T-helper 2 cell treated with Interferon-gamma antibody and Interleukin-4, amounts not matched to agents 5 μg/mL and 100 μg/mL, for 36 hours (primary cell): ENCODE measurements around the gene RXFP2.

Experiments used
- DNase-seq: peaks from one replicate; pipeline ENCODE4 v3.0.0; 2021; ENCODE audit warnings: low spot score
- H3K27ac Mint-ChIP-seq: one replicate; pipeline ENCODE4 v1.8.0; 2021; ENCODE audit warnings: mild to moderate bottlenecking, mixed read lengths
- H3K27me3 Mint-ChIP-seq: one replicate; pipeline ENCODE4 v1.8.0; 2021; ENCODE audit warnings: low read depth, mixed read lengths
- H3K36me3 Mint-ChIP-seq: one replicate; pipeline ENCODE4 v1.8.0; 2021; ENCODE audit warnings: low read depth, mixed read lengths
- H3K4me1 Mint-ChIP-seq: one replicate; pipeline ENCODE4 v1.8.0; 2021; ENCODE audit warnings: low read depth, mixed read lengths
- H3K4me3 Mint-ChIP-seq: one replicate; pipeline ENCODE4 v1.8.0; 2022; ENCODE audit warnings: mild to moderate bottlenecking, moderate library complexity, mixed read lengths
- H3K9me3 Mint-ChIP-seq: one replicate; pipeline ENCODE4 v1.8.0; 2021; ENCODE audit warnings: mixed read lengths

Gene RXFP2

GRCh38 chr13:31739226-31739625 lies at the start of gene RXFP2:
RXFP2 (plus strand) TSS chr13:31739526; CDS start chr13:31739613, 87 bp downstream.
- Mint-ChIP-seq H3K4me1 (peaks cover 2% of the 10 kb centered on the region), H3K9me3 (no peaks in the 10 kb centered on the region), H3K27ac (no peak within 1 kb of the TSS), H3K36me3 (no peaks in the 10 kb centered on the region), H3K4me3 (no peak within 1 kb of the TSS), H3K27me3 (peaks cover 17% of the 10 kb centered on the region)
- no peak for DNase-seq

GRCh38 chr13:31697290-31697689 lies 42.0 kb upstream of the RXFP2 start:
- Mint-ChIP-seq H3K4me1 (no peaks in the 10 kb centered on the region), H3K9me3 (peaks cover 14% of the 10 kb centered on the region), H3K27me3 (no peaks in the 10 kb centered on the region), H3K27ac (no peak overlapping the region), H3K36me3 (no peaks in the 10 kb centered on the region), H3K4me3 (no peak overlapping the region)
- no peak for DNase-seq

- H3K4me3 Mint-ChIP-seq, result no peak overlapping the region
- H3K4me1 Mint-ChIP-seq, result no peaks in the 10 kb centered on the region
- no peak for DNase-seq
- no peaks in the 10 kb centered on the region for H3K27me3 Mint-ChIP-seq
- H3K36me3 Mint-ChIP-seq, result no peaks in the 10 kb centered on the region
- H3K27ac Mint-ChIP-seq, result no peak overlapping the region
- H3K9me3 Mint-ChIP-seq, result peaks cover 5% of the 10 kb centered on the region
Measured at GRCh38 chr13:31699650-31700049, 39.7 kb upstream of the RXFP2 start.

GRCh38 chr13:31703780-31704179 lies 35.5 kb upstream of the RXFP2 start:
- H3K36me3 Mint-ChIP-seq, result no peaks in the 10 kb centered on the region
- no peak for DNase-seq
- H3K9me3 Mint-ChIP-seq, result no peaks in the 10 kb centered on the region
- H3K27me3 Mint-ChIP-seq, result no peaks in the 10 kb centered on the region
- H3K27ac Mint-ChIP-seq, result no peak overlapping the region
- no peak overlapping the region for H3K4me3 Mint-ChIP-seq
- H3K4me1 Mint-ChIP-seq, result no peaks in the 10 kb centered on the region

GRCh38 chr13:31706105-31706504 lies 33.2 kb upstream of the RXFP2 start:
- no peaks in the 10 kb centered on the region for H3K27me3 Mint-ChIP-seq
- H3K27ac Mint-ChIP-seq, result no peak overlapping the region
- no peaks in the 10 kb centered on the region for H3K36me3 Mint-ChIP-seq
- H3K4me3 Mint-ChIP-seq, result no peak overlapping the region
- H3K9me3 Mint-ChIP-seq, result no peaks in the 10 kb centered on the region
- DNase-seq, result no peak
- H3K4me1 Mint-ChIP-seq, result no peaks in the 10 kb centered on the region

- DNase-seq, result no peak
- H3K36me3 Mint-ChIP-seq, result no peaks in the 10 kb centered on the region
- H3K27ac Mint-ChIP-seq, result no peak overlapping the region
- no peaks in the 10 kb centered on the region for H3K9me3 Mint-ChIP-seq
- no peaks in the 10 kb centered on the region for H3K27me3 Mint-ChIP-seq
- no peaks in the 10 kb centered on the region for H3K4me1 Mint-ChIP-seq
- H3K4me3 Mint-ChIP-seq, result no peak overlapping the region
Measured at GRCh38 chr13:31717583-31717982, 21.7 kb upstream of the RXFP2 start.

- Mint-ChIP-seq H3K4me3 (no peak overlapping the region), H3K36me3 (no peaks in the 10 kb centered on the region), H3K27ac (no peak overlapping the region), H3K27me3 (no peaks in the 10 kb centered on the region), H3K9me3 (no peaks in the 10 kb centered on the region), H3K4me1 (no peaks in the 10 kb centered on the region)
- DNase-seq, result no peak
Measured at GRCh38 chr13:31719214-31719613, 20.1 kb upstream of the RXFP2 start.

- Mint-ChIP-seq H3K36me3 (no peaks in the 10 kb centered on the region), H3K27me3 (peaks cover 2% of the 10 kb centered on the region), H3K4me3 (no peak overlapping the region), H3K4me1 (no peaks in the 10 kb centered on the region), H3K27ac (no peak overlapping the region), H3K9me3 (no peaks in the 10 kb centered on the region)
- no peak for DNase-seq
Measured at GRCh38 chr13:31722673-31723072, 16.7 kb upstream of the RXFP2 start.

GRCh38 chr13:31725841-31726240 lies 13.5 kb upstream of the RXFP2 start:
- Mint-ChIP-seq H3K9me3 (no peaks in the 10 kb centered on the region), H3K4me3 (no peak overlapping the region), H3K27ac (no peak overlapping the region), H3K27me3 (peaks cover 4% of the 10 kb centered on the region), H3K36me3 (no peaks in the 10 kb centered on the region), H3K4me1 (no peaks in the 10 kb centered on the region)
- DNase-seq, result no peak

GRCh38 chr13:31731921-31732320 lies 7.4 kb upstream of the RXFP2 start:
- Mint-ChIP-seq H3K4me3 (no peak overlapping the region), H3K4me1 (no peaks in the 10 kb centered on the region), H3K9me3 (no peaks in the 10 kb centered on the region), H3K27ac (no peak overlapping the region), H3K27me3 (peaks cover 13% of the 10 kb centered on the region), H3K36me3 (no peaks in the 10 kb centered on the region)
- no peak for DNase-seq

- H3K27ac Mint-ChIP-seq, result no peak overlapping the region
- no peaks in the 10 kb centered on the region for H3K9me3 Mint-ChIP-seq
- H3K4me3 Mint-ChIP-seq, result no peak overlapping the region
- no peaks in the 10 kb centered on the region for H3K4me1 Mint-ChIP-seq
- H3K36me3 Mint-ChIP-seq, result no peaks in the 10 kb centered on the region
- H3K27me3 Mint-ChIP-seq, result peaks cover 10% of the 10 kb centered on the region
- DNase-seq, result no peak
Measured at GRCh38 chr13:31733066-31733465, 6.3 kb upstream of the RXFP2 start.

- Mint-ChIP-seq H3K27ac (no peak overlapping the region), H3K4me1 (no peaks in the 10 kb centered on the region), H3K4me3 (no peak overlapping the region), H3K9me3 (no peaks in the 10 kb centered on the region), H3K36me3 (no peaks in the 10 kb centered on the region), H3K27me3 (peaks cover 10% of the 10 kb centered on the region)
- DNase-seq, result no peak
Measured at GRCh38 chr13:31733647-31734046, 5.7 kb upstream of the RXFP2 start.

- Mint-ChIP-seq H3K4me3 (no peak overlapping the region), H3K9me3 (no peaks in the 10 kb centered on the region)
Measured at GRCh38 chr13:31742097-31742734, 2.9 kb downstream of the RXFP2 start.

GRCh38 chr13:31747291-31747690 lies 8.0 kb downstream of the RXFP2 start:
- DNase-seq, result no peak
- peaks cover 13% of the 10 kb centered on the region for H3K27me3 Mint-ChIP-seq
- no peaks in the 10 kb centered on the region for H3K36me3 Mint-ChIP-seq
- H3K4me1 Mint-ChIP-seq, result peaks cover under 1% of the 10 kb centered on the region
- no peaks in the 10 kb centered on the region for H3K9me3 Mint-ChIP-seq
- no peak overlapping the region for H3K4me3 Mint-ChIP-seq
- no peak overlapping the region for H3K27ac Mint-ChIP-seq

More at GRCh38 chr13:31742097-31742734, 2.9 kb downstream of the RXFP2 start:
- H3K27me3 Mint-ChIP-seq, result peaks cover 13% of the 10 kb centered on the region
- no peak overlapping the region for H3K27ac Mint-ChIP-seq
- H3K4me1 Mint-ChIP-seq, result peaks cover 2% of the 10 kb centered on the region
- no peaks in the 10 kb centered on the region for H3K36me3 Mint-ChIP-seq
- DNase-seq, result peak; percentile 38

GRCh38 chr13:31747966-31748365 lies 8.6 kb downstream of the RXFP2 start:
- Mint-ChIP-seq H3K36me3 (no peaks in the 10 kb centered on the region), H3K27me3 (peaks cover 13% of the 10 kb centered on the region), H3K4me1 (no peaks in the 10 kb centered on the region), H3K9me3 (no peaks in the 10 kb centered on the region), H3K27ac (no peak overlapping the region), H3K4me3 (no peak overlapping the region)
- no peak for DNase-seq
